ENCODE measurements around the gene OR13C8.

DNA sequence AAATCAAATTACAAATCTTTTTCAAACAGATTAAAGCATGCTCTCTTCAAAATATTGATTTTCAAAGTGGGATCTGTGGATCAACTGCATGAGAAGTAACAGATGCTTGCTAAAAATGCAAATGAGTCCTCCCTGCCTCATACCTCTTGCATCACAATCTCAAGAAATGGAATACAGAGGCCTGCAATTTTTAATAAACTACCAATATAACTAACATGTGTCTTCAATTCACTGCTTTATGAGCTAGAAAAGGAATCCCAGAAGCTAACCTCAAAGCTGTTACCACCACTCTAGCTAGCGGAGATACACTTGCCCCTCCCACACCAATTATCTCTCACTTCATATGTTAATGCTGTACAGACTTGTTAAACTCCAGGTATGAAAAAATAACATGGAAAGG, 20.7 kb downstream of the OR13C8 start:
- no peak for TF ChIP-seq POLR2A (IDR thresholded peaks at IDR 0.05)
- TF ChIP-seq, protein P1, sequence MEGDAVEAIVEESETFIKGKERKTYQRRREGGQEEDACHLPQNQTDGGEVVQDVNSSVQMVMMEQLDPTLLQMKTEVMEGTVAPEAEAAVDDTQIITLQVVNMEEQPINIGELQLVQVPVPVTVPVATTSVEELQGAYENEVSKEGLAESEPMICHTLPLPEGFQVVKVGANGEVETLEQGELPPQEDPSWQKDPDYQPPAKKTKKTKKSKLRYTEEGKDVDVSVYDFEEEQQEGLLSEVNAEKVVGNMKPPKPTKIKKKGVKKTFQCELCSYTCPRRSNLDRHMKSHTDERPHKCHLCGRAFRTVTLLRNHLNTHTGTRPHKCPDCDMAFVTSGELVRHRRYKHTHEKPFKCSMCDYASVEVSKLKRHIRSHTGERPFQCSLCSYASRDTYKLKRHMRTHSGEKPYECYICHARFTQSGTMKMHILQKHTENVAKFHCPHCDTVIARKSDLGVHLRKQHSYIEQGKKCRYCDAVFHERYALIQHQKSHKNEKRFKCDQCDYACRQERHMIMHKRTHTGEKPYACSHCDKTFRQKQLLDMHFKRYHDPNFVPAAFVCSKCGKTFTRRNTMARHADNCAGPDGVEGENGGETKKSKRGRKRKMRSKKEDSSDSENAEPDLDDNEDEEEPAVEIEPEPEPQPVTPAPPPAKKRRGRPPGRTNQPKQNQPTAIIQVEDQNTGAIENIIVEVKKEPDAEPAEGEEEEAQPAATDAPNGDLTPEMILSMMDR (IDR thresholded peaks at IDR 0.05): no peak
